Colonic mucosa (tissue), 4 donors: Measurements from ENCODE around the gene KHK. TPM values are rescaled to one million over a fixed set of nuclear protein-coding genes. Genes with fewer than 3 reads are reported as not detected.
"Not testable (repeated sequence)": the region's sequence is repeated elsewhere in the genome, so short reads cannot be mapped to it uniquely, and the experiment has no call there.

Source experiments
- DNase-seq: peaks from one replicate; pipeline ENCODE4 v3.0.0-alpha.2; 2020
- H3K27ac ChIP-seq: fragments of 200-600 bp; one replicate; pipeline ENCODE4 v1.8.0; 2021
- H3K27me3 ChIP-seq: fragments of 200-600 bp; one replicate; pipeline ENCODE4 v1.8.0; 2021
- H3K36me3 ChIP-seq: fragments of 200-600 bp; one replicate; pipeline ENCODE4 v1.8.0; 2021
- H3K4me1 ChIP-seq: fragments of 200-600 bp; one replicate; pipeline ENCODE4 v1.8.0; 2021; ENCODE audit warnings: mild to moderate bottlenecking
- H3K4me3 ChIP-seq: fragments of 200-600 bp; one replicate; pipeline ENCODE4 v1.8.0; 2021
- H3K9ac ChIP-seq, 2 donors: one replicate each; pipeline ENCODE4 v1.7.0; 2013; ENCODE audit warnings: control low read depth in 2 of 2, low read depth in 2 of 2, low read length in 2 of 2
- H3K9me3 ChIP-seq: fragments of 200-600 bp; one replicate; pipeline ENCODE4 v1.8.0; 2021
- intact Hi-C: fragments of 100-400 bp; cut with DNase I; formaldehyde crosslinking; loops from one replicate; pipeline ENCODE4 v1.14.1; 2022
- total RNA-seq, 2 donors: library from RNA; stranded (reverse); fragmentation: NEBNext Ultra II Directional in 1 of 2; extraction: Animal tissue kit (Norgen Biotek cat#: 25700) in 1 of 2; gene quantifications; one replicate each; pipeline ENCODE4 v1.2.1, GENCODE V29; 2021
- TF ChIP-seq, protein P1 (sequence below): fragments of 200-600 bp; IDR thresholded peaks from one replicate; pipeline ENCODE4 v1.8.0; 2022; ENCODE audit warnings: antibody characterized with exemption, mild to moderate bottlenecking
- donor health status: healthy.
- donor health status: DM: no; HTN: no; CAD: no.
- donor health status: DM: no; HTN: no; CAD: no.

The KHK gene
- total RNA-seq, 2 donors from 2014 or later, result 8.9 to 20.3 TPM

DNA sequence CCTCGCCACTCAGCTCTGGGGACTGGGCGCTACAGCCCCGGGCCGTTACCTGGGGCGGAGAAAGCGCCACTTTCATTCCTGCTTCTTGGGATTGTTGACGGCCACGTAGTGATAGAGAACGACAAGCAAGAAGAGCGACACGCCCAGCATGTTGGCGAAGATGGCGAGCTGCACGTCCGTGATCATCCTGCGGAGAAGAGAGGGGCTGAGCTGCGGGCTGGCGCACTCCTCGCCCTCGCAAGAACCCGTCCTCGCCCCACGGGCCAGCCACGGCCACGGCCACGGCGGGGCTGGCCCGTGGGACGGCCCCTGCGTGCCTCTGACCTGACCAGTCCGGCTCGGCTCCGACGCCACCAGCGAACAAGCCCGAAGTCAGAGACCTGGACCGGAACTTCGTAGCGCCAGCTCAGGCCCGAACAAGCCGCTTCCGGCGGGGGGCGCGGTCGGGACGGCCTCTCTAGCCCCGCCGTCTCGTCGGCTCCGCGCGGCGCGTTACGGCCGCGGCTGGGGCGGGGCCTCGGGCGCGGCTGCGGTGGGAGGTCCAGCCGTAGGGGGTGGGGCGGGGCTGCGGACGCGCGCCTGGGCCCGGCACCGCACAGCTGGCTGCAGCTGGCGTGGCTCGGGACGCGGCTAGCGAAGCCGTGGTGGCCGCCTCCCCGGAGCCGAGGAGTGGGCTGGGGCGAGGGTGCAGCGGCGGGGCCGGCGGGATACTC is 15.1 kb upstream of the KHK start, which contains the start of gene OST4:
Gene OST4, minus strand, starts transcription at position 378 of the 713 bp plus-strand sequence.
- H3K9ac ChIP-seq, result peak within 1 kb of the TSS; percentile 87 to 97
- H3K9me3 ChIP-seq, result no peaks in the 10 kb centered on the region
- H3K4me1 ChIP-seq, result peaks cover 25% of the 10 kb centered on the region
- TF ChIP-seq, protein P1, sequence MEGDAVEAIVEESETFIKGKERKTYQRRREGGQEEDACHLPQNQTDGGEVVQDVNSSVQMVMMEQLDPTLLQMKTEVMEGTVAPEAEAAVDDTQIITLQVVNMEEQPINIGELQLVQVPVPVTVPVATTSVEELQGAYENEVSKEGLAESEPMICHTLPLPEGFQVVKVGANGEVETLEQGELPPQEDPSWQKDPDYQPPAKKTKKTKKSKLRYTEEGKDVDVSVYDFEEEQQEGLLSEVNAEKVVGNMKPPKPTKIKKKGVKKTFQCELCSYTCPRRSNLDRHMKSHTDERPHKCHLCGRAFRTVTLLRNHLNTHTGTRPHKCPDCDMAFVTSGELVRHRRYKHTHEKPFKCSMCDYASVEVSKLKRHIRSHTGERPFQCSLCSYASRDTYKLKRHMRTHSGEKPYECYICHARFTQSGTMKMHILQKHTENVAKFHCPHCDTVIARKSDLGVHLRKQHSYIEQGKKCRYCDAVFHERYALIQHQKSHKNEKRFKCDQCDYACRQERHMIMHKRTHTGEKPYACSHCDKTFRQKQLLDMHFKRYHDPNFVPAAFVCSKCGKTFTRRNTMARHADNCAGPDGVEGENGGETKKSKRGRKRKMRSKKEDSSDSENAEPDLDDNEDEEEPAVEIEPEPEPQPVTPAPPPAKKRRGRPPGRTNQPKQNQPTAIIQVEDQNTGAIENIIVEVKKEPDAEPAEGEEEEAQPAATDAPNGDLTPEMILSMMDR, result no peak
- no peaks in the 10 kb centered on the region for H3K27me3 ChIP-seq
- intact Hi-C loops, result no loop called here
- H3K36me3 ChIP-seq, result peaks cover 4% of the 10 kb centered on the region
- peak within 1 kb of the TSS; percentile 95 for H3K27ac ChIP-seq
- peak within 1 kb of the TSS; percentile 77 for H3K4me3 ChIP-seq
- DNase-seq, result peak; percentile 94

DNA sequence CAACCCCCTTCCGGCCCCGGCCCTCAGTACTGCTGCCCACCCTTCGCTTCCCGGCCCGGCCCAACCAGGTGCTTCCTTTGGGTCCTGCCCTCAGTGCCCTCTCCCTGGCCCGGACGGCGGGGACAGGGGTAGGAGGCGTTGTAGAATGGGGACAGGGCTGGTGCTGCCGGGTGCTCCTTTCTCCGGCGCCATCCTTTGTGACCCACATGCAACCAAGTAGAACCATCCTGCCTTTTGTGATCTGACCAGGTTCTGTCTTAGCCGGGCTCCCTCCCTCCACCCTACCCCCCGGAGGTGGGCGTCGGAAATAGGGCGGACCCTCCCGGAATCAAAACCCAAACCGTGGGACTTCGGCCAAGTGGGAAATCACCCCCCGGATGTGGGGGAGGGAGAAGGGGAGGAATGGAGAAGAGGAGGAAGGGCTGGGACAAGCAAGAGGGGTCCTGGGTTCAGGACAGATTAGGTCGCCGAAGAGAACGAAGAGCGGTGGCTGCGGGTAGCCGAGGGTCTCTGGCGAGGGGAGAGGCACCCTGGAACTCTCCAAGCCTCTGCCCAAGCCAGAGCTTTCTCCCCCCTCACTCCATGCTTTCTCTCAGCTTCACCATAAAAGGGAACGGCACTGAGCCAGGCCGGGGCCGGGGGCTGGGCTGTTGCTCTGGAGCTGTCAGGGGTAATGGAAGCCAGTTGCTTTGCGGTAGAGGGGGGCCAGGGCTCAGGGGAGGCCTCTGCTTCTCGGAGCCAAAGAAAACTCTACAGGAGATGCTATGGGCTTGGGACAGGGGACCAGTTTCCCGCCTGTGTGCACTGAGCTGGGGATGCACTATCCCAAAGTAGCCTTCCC is 14.4 kb upstream of the KHK start:
- H3K4me3 ChIP-seq, result peak overlapping the region; percentile 77
- TF ChIP-seq, protein P1, result no peak
- H3K36me3 ChIP-seq, result peaks cover 4% of the 10 kb centered on the region
- H3K9ac ChIP-seq, result peak overlapping the region; percentile 30 to 86
- intact Hi-C loops, result no loop called here
- H3K4me1 ChIP-seq, result peaks cover 25% of the 10 kb centered on the region
- H3K27me3 ChIP-seq, result no peaks in the 10 kb centered on the region
- peak; percentile 63 for DNase-seq
- no peaks in the 10 kb centered on the region for H3K9me3 ChIP-seq
- H3K27ac ChIP-seq, result peak overlapping the region; percentile 95

DNA sequence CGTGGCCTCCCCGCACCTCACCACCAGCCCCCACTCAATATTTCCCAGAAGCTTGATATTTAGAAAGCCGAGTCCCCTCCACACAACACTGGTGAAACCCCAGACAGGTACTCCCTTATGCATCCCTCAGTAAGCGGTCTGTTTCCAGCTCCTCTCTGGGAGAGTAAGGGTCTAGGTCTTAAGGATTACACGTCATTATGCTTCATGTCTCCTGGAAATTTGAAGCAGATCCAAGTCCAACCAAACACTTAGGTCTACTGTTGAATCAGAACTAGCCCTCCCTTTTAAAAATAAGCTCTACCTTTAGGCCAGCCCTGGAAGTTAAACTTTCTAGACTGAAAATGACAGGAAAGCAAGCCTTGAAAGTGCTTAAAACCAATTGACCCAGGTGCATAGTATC is 13.7 kb upstream of the KHK start:
- DNase-seq, result no peak
- Histone ChIP-seq H3K9ac (peak overlapping the region in 1 of 2 donors; percentile 6), H3K9me3 (no peaks in the 10 kb centered on the region), H3K4me1 (peaks cover 25% of the 10 kb centered on the region), H3K27me3 (no peaks in the 10 kb centered on the region), H3K36me3 (peaks cover 3% of the 10 kb centered on the region), H3K27ac (peak overlapping the region; percentile 95), H3K4me3 (no peak overlapping the region)
- TF ChIP-seq, protein P1, result no peak
- intact Hi-C loops, result no loop called here

DNA sequence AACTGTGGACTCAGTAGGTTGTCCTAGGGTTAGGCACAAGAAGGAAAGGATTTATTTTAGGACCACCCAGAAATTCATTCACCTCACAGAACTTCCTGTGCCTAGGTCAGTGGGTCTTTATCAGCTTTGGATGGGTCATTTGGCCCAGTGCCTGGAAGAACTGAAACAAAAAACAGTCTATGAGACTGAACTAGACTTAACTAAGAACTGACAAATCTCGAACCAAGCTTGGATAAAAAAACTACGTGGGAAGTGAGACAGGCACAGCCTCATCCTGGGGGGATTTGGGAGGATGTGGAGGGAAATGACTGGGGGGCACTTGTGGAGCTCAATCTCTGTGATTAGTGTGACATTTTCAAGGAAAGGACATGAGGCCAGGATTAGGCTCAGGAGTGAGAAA is 12.8 kb upstream of the KHK start:
- Histone ChIP-seq H3K9me3 (no peaks in the 10 kb centered on the region), H3K36me3 (no peaks in the 10 kb centered on the region), H3K27me3 (no peaks in the 10 kb centered on the region), H3K9ac (no peak overlapping the region), H3K4me3 (no peak overlapping the region), H3K4me1 (peaks cover 25% of the 10 kb centered on the region), H3K27ac (peak overlapping the region; percentile 95)
- intact Hi-C loops, result no loop called here
- no peak for DNase-seq
- TF ChIP-seq, protein P1, result no peak

DNA sequence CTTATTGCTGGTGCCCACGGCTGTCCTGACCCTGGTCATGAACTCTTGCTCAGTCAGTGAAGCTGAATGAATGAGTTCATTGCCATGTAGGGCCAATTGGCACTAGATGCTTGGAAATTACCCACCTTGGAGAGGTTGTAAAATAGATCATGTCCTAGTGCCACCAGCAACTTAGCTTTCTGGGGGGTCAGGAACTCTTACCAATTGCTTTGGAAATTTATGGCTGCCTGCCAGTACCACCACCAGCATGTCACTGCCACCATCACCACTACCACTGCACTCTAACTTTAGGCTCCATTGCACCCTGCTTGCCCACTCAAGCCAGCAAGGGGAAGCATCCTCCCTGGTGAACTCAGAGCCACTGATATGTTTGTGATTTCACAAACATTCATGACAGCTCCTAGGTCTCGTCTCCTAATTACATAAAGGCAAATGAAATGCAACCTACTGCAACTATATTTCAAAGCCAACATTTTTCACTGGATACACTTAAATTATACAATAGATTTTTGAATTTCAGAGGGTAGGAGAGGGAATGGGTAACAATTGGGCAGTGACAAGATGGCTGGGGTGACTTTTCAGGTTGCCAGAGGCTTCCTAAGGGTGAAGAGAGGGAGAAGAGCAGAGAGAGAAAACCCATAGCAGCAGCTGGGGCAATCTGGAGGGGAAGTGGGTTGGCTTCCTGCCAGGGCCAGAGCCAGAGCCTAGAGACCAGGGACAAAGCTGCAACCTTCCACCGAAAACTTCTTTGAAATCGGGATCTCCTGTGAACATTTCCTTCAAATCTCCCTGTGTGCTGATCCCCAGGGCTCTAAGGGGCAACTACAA is 11.6 kb upstream of the KHK start:
- no peaks in the 10 kb centered on the region for H3K27me3 ChIP-seq
- no peaks in the 10 kb centered on the region for H3K36me3 ChIP-seq
- H3K9me3 ChIP-seq, result no peaks in the 10 kb centered on the region
- intact Hi-C loops, result no loop called here
- peak overlapping the region in 1 of 2 donors; percentile 18 for H3K9ac ChIP-seq
- no peak overlapping the region for H3K4me3 ChIP-seq
- no peak for DNase-seq
- H3K27ac ChIP-seq, result peak overlapping the region; percentile 95
- peaks cover 18% of the 10 kb centered on the region for H3K4me1 ChIP-seq
- TF ChIP-seq, protein P1, result no peak

DNA sequence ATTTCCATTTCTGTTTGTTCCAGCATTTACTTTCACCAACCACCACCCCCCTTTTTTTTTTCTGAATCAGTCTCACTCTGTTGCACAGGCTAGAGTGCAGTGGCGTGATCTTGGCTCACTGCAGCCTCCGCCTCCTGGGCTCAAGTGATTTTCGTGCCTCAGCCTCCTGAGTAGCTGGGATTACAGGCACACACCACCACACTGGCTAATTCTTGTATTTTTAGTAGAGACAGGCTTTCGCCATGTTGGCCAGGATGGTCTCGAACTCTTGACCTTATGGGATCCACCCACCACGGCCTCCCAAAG is 11.1 kb upstream of the KHK start:
- H3K4me3 ChIP-seq, DNase-seq, intact Hi-C loops, H3K9me3 ChIP-seq, H3K27me3 ChIP-seq, H3K36me3 ChIP-seq, H3K9ac ChIP-seq: not testable (repeated sequence)
- peak overlapping the region; percentile 95 for H3K27ac ChIP-seq
- peaks cover 13% of the 10 kb centered on the region for H3K4me1 ChIP-seq
